Liver (tissue), 3 donors: ENCODE measurements around the gene AGPAT1.

Source experiments
- CTCF ChIP-seq: fragments of 150-350 bp; IDR thresholded peaks from 2 replicates; pipeline ENCODE4 v1.5.1; 2017; ENCODE audit warnings: improper control_type of control experiment, low read depth, low read length; ENCODE audit not compliant: missing input control
- GABPA ChIP-seq, 2 donors: IDR thresholded peaks in 1 of 2; conservative IDR thresholded peaks in 1 of 2; 2 replicates each; pipeline ENCODE4 v1.6.1; 2016; ENCODE audit warnings: antibody characterized with exemption in 2 of 2, mild to moderate bottlenecking in 1 of 2, moderate library complexity in 1 of 2
- REST ChIP-seq: IDR thresholded peaks from 2 replicates; pipeline ENCODE4 v1.6.1; 2016; ENCODE audit warnings: antibody characterized with exemption, mild to moderate bottlenecking
- donor health status: healthy.
- donor health status: healthy.

- TF ChIP-seq CTCF (no peak), GABPA (IDR thresholded peaks at IDR 0.05 in 1 of 2, conservative IDR thresholded peaks at IDR 0.05 in 1 of 2) (no peak), REST (no peak)
These were observed 33.1 kb upstream of the AGPAT1 start for GRCh38 chr6:32208996-32209395.
